IPS-18a (cell line): ENCODE data around the gene SHROOM3.

ENCODE experiments used
- H3K27ac ChIP-seq: one replicate; pipeline ENCODE4 v1.5.1; 2013; ENCODE audit warnings: low read length
- H3K27me3 ChIP-seq: one replicate; pipeline ENCODE4 v1.6.1; 2013; ENCODE audit warnings: mild to moderate bottlenecking, low read length; ENCODE audit not compliant: control insufficient read depth, insufficient read depth
- H3K36me3 ChIP-seq: one replicate; pipeline ENCODE4 v1.6.1; 2013; ENCODE audit warnings: low read depth, low read length; ENCODE audit not compliant: control insufficient read depth
- H3K4me1 ChIP-seq: one replicate; pipeline ENCODE4 v1.6.1; 2013; ENCODE audit warnings: low read depth, low read length; ENCODE audit not compliant: control insufficient read depth
- H3K4me3 ChIP-seq: one replicate; pipeline ENCODE4 v1.5.1; 2013; ENCODE audit warnings: low read length
- H3K9ac ChIP-seq: one replicate; pipeline ENCODE4 v1.6.1; 2013; ENCODE audit warnings: mild to moderate bottlenecking, low read length, moderate library complexity
- H3K9me3 ChIP-seq: one replicate; pipeline ENCODE4 v1.6.1; 2013; ENCODE audit warnings: low read depth, low read length; ENCODE audit not compliant: control insufficient read depth

SHROOM3 gene

DNA sequence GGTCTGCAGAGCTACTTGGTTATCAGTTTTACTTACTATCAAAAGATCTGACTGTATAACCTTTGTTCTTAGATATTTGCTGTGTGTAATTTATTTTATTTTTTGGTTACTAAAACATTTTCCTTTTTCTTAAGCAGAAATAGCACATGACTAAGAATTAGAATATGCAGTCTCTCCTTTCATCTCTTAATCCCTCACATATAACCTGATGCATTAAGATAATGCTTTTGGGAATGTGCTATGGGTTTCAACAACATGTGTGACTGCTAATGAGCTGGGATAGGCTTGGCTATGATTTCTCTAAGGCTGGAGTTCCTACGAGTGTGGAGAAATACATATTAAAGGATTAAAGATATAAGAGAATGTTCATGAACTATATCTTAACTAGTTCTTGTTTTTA is 41.5 kb downstream of the SHROOM3 start:
- H3K36me3 ChIP-seq: no peaks in the 10 kb centered on the region
- no peaks in the 10 kb centered on the region for H3K9me3 ChIP-seq
- no peak overlapping the region for H3K9ac ChIP-seq
- H3K27me3 ChIP-seq: no peaks in the 10 kb centered on the region
- H3K27ac ChIP-seq: no peak overlapping the region
- H3K4me1 ChIP-seq: no peaks in the 10 kb centered on the region
- no peak overlapping the region for H3K4me3 ChIP-seq

DNA sequence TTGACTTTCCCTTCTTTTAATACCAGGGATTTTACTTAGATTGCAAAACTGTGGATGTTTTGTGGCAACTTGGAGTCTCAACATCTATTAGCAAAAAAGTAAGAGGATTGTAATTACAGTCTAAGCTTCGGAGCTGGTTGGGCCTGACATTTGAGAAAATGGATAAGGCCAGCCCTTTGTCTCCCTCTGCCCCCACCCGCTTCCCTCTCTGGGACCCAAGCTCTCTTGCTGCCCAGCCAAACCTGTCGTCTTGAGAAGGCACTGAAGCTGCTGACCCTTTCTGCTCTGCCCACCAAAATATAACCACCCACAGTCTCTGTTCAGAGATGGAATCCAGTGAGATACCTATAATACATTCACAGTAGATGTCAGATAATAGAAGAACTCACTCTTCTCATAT is 49.6 kb downstream of the SHROOM3 start:
- no peak overlapping the region for H3K27ac ChIP-seq

DNA sequence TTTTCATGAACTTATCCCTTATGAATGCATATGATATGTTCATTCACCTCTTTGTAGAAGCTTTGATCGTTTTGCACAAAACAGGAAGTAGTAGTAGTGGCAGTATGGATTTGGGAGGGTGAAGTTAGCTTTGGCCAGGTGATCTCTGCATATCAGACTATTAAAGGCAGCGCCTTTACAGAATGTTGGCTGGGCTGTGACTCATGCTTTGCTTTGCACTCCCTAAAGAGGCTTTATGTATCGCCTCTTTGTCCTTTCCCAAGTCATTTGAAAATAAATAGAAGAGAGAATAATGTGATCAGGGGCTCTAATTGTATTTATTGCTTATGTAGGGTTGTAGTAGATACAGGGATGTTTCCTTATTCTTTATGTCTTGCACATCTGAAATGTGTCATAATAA is 50.4 kb downstream of the SHROOM3 start:
- Histone ChIP-seq H3K4me3 (peak overlapping the region; percentile 31), H3K36me3 (no peaks in the 10 kb centered on the region), H3K27ac (no peak overlapping the region), H3K27me3 (no peaks in the 10 kb centered on the region), H3K9me3 (no peaks in the 10 kb centered on the region), H3K9ac (no peak overlapping the region), H3K4me1 (peaks cover 26% of the 10 kb centered on the region)

More for the DNA sequence above, 49.6 kb downstream of the SHROOM3 start:
- Histone ChIP-seq H3K9me3 (no peaks in the 10 kb centered on the region), H3K9ac (peak overlapping the region; percentile 13), H3K27me3 (no peaks in the 10 kb centered on the region), H3K4me3 (no peak overlapping the region), H3K36me3 (no peaks in the 10 kb centered on the region), H3K4me1 (peaks cover 26% of the 10 kb centered on the region)

DNA sequence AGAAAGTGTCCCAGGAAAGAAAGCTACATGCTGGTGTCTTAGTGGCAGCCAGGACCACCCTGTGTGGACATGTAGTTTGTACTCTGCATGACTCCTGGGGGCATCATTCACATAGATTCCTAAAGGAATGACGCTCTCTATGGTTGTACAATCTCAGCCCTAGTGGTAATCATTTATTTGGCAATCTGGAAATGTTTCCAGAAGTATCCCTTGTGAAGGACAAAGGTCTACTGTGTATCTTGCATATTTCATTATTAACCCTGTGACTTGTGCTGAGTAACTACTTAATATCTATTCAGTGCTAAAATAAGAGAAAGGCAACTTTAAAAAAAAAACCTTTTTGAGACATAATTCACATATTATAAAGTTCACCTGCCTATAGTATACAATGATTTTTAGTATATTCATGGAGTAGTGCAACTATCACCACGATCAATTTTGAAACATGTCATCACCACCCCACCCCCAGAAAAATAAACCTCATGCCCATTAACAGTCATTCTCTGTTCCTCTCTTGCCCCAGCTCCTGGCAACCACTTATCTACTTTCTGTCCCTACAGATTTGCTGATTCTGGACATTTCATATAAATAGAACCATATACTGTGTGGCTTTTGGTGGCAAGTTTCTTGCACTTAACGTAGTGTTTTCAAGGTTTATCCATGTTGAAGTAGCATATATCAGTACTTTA is 51.7 kb downstream of the SHROOM3 start:
- Histone ChIP-seq H3K4me1 (peaks cover 26% of the 10 kb centered on the region), H3K9ac (no peak overlapping the region), H3K36me3 (no peaks in the 10 kb centered on the region)

DNA sequence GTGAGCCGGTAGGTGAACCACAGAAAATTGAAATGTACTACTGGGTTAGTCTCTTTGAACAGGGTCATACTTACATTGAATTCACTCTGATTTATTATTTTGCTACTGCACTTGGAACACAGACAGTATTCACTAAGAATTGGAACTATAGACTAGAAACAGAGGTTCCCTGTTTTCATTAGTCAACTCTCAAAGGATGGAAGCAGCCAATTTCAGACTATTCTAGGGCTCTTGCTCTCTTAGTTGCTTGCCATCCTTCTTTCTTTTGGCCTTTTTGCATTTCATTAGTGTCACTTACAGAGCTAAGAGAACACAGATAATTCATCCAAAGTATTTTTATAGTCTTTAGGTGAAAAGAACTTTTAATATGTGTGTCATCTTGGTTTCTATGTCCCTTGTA is 52.6 kb downstream of the SHROOM3 start:
- H3K27me3 ChIP-seq: no peaks in the 10 kb centered on the region
- H3K4me1 ChIP-seq: peaks cover 26% of the 10 kb centered on the region
- no peaks in the 10 kb centered on the region for H3K9me3 ChIP-seq
- no peaks in the 10 kb centered on the region for H3K36me3 ChIP-seq
- H3K4me3 ChIP-seq: no peak overlapping the region
- no peak overlapping the region for H3K9ac ChIP-seq
- H3K27ac ChIP-seq: no peak overlapping the region

More for the DNA sequence above, 51.7 kb downstream of the SHROOM3 start:
- H3K27ac ChIP-seq: no peak overlapping the region
- no peak overlapping the region for H3K4me3 ChIP-seq
- H3K9me3 ChIP-seq: no peaks in the 10 kb centered on the region
- H3K27me3 ChIP-seq: no peaks in the 10 kb centered on the region

DNA sequence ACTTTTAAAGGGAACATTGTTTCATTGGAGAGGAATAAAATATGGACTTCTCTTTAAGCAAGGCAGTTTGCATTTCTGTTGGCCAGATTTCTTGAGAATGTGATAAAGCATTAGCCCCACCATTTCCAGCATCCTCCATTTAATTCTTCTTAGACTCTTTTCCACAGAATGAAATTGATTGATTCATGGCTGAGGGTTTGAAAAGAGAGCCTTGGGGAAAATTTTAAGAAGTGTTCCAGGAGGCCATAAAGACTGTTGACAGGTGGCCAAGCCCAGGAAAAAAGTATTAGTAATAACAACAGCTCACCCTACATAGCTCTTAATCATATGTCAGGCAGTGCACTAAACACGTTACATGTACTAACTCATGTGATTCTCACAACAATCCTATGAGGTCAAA is 53.4 kb downstream of the SHROOM3 start:
- Histone ChIP-seq H3K27me3 (no peaks in the 10 kb centered on the region), H3K4me1 (peaks cover 26% of the 10 kb centered on the region), H3K9ac (no peak overlapping the region), H3K27ac (no peak overlapping the region), H3K4me3 (no peak overlapping the region), H3K36me3 (no peaks in the 10 kb centered on the region), H3K9me3 (no peaks in the 10 kb centered on the region)

DNA sequence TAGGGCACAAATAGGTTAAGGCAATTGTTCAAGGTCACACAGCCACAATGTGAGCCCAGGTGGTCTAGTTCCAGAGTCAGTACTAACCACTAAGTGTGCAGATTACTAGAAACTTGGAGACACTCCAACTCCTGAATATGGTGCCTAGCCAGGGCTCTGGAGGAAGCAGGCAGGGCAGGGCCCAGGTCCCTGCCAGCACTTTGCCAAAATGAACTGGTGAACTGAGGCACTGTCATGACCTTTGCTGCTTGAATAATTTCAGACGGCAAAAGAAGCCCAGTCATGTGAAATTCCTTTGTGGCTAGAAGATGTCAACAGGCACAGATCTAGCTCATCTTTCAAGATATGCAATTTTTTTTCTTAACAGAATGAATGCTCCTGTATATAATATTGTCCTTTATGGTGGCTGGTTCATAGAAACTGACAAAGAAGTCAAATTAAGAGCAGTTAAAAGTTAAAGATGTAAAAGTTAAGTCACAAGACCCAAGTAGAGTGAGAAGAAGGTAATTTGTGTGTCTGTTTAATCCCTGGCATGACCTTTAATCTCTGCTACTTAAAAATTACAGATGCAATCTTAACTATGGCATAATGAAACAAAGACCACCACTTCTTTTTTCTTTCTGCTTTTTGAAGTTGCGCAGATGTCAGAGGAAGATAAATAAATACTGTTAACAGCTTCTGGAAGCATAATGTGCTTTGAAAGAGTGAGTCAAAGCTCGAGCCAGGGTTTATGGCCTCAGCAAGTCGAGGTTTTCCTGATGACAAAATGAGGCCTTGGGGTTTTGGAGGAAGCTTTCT is 54.1 kb downstream of the SHROOM3 start:
- H3K36me3 ChIP-seq: no peaks in the 10 kb centered on the region
- peaks cover 26% of the 10 kb centered on the region for H3K4me1 ChIP-seq
- H3K4me3 ChIP-seq: no peak overlapping the region
- H3K9me3 ChIP-seq: no peaks in the 10 kb centered on the region
- no peak overlapping the region for H3K9ac ChIP-seq
- H3K27me3 ChIP-seq: no peaks in the 10 kb centered on the region
- H3K27ac ChIP-seq: no peak overlapping the region

DNA sequence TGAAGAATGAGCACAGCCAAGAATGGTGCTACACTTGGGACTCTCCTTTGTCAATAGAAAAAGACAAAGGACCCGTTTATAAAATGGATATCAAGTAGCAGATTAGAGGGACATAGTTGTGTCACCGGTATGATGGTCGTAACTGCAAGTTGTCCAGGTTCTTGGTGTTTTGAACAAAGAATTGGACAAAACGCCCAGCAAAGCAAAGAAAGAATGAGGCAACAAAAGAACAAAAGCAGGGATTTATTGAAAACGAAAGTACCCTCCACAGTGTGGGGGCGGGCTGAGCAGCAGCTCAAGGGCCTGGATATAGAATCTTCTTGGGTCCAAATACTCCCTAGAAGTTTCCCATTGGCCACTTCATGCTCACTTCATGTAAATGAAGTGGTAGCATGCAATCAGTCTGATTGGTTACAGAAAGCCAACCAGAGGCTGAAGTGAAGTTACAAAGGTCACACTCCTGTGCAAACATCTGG is 54.7 kb downstream of the SHROOM3 start:
- H3K4me3 ChIP-seq: no peak overlapping the region
- no peaks in the 10 kb centered on the region for H3K9me3 ChIP-seq
- peaks cover 24% of the 10 kb centered on the region for H3K4me1 ChIP-seq
- no peak overlapping the region for H3K9ac ChIP-seq
- H3K27ac ChIP-seq: no peak overlapping the region
- H3K36me3 ChIP-seq: no peaks in the 10 kb centered on the region
- no peaks in the 10 kb centered on the region for H3K27me3 ChIP-seq

DNA sequence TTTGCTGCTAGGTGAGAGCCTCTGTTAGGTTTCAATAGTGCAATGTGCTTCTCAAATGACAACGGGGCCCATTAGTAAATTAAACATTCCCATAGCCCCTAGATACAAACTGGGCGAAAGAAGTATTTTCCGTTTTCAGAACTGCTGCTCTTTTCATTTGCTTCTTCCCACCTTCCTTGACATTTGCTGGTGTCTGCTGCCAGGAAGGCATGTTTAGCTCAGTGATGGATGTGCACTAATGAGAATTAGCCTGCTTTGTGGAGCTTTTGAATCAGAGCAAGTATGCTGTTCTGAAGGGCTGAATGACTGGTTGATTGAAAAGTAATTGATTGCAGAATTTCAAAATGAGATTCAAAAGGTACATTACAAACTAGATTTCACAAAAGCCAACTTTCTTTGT is 57.0 kb downstream of the SHROOM3 start:
- Histone ChIP-seq H3K9ac (no peak overlapping the region), H3K9me3 (no peaks in the 10 kb centered on the region), H3K27ac (no peak overlapping the region), H3K27me3 (no peaks in the 10 kb centered on the region), H3K36me3 (no peaks in the 10 kb centered on the region), H3K4me1 (peaks cover under 1% of the 10 kb centered on the region), H3K4me3 (no peak overlapping the region)

DNA sequence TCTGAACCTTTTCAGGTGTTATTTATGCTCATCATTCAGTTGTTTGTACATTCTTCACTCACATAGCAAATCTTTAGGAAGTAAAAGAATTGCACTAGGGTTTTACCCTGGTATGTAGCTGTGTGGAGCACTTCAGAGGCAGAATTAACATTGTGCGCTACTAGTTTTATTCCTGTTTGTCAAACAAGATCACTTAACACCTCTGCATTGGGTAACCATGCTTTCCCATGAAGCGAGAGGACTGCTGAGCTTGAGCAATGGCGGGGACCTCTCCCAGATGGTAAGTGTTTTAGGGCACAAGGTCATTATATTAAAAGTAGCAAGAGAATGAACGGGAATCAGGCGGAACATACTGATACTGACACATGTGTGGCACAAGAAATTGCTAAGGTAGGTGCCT is 59.2 kb downstream of the SHROOM3 start:
- Histone ChIP-seq H3K4me1 (no peaks in the 10 kb centered on the region), H3K36me3 (no peaks in the 10 kb centered on the region), H3K9ac (no peak overlapping the region), H3K9me3 (no peaks in the 10 kb centered on the region), H3K27me3 (no peaks in the 10 kb centered on the region), H3K27ac (no peak overlapping the region), H3K4me3 (no peak overlapping the region)

DNA sequence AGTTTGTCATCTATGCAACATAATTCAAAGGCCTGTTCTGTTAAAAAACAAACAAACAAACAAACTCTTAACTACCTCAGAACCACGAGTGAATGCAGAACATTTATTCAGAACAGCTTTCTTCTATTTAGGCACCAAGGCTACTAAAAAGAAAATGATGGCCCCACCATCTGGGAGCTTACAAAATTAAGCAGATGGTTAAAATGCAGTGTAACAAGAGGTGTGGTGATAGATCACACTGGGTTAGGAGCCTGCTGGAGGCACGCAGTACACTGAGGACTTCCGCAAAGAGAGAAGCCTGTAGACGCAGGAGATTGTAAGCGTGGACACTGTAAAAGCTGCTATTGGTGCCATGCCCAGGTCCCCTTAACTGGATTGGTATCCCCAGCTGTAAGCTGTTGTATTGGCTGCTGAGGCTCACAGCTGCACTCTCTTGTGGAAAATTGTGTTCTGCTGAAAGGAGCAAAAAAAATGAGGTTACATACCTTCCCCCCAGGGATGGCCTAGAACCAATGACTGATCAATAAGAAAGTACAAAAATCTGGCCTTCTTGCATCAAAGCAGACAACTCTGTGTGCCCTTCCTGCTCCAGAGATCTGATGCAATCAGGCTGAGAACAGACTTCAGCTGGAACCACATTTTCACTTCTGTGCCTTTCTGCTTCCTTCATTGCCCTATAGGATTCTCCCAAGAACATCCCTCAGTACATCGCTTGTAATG is 60.0 kb downstream of the SHROOM3 start:
- H3K36me3 ChIP-seq: no peaks in the 10 kb centered on the region
- H3K4me3 ChIP-seq: no peak overlapping the region
- H3K4me1 ChIP-seq: no peaks in the 10 kb centered on the region
- H3K27me3 ChIP-seq: no peaks in the 10 kb centered on the region
- H3K27ac ChIP-seq: no peak overlapping the region
- H3K9ac ChIP-seq: no peak overlapping the region
- no peaks in the 10 kb centered on the region for H3K9me3 ChIP-seq
